ENCODE data around the gene HSD17B2.

DNA sequence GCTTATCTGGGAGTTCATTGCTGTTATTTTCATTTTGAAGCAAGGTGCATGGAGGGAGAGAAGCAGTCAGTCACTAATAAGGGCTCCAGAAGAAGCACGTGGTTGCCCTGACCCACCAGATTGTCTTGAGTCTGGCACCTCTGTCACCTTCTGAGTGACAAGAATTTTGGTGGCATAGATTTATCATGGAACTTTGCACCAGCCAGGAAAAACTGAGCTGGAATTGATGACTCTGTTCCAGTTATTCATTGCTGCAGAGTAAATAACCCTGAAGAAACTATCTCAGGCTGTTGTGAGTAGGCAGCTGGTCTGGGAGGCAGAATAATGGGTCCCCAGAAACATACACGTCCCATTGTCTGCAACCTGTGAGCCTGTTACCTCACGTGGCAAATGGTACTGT, 44.8 kb downstream of the HSD17B2 start:
- TF ChIP-seq POLR2A (IDR thresholded peaks at IDR 0.05), result no peak
- TF ChIP-seq, protein P1, sequence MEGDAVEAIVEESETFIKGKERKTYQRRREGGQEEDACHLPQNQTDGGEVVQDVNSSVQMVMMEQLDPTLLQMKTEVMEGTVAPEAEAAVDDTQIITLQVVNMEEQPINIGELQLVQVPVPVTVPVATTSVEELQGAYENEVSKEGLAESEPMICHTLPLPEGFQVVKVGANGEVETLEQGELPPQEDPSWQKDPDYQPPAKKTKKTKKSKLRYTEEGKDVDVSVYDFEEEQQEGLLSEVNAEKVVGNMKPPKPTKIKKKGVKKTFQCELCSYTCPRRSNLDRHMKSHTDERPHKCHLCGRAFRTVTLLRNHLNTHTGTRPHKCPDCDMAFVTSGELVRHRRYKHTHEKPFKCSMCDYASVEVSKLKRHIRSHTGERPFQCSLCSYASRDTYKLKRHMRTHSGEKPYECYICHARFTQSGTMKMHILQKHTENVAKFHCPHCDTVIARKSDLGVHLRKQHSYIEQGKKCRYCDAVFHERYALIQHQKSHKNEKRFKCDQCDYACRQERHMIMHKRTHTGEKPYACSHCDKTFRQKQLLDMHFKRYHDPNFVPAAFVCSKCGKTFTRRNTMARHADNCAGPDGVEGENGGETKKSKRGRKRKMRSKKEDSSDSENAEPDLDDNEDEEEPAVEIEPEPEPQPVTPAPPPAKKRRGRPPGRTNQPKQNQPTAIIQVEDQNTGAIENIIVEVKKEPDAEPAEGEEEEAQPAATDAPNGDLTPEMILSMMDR (IDR thresholded peaks at IDR 0.05), result no peak
